GM19467 (cell line): Measurements from ENCODE around the gene CFAP107.
"Not testable (repeated sequence)": the region's sequence is repeated elsewhere in the genome, so short reads cannot be mapped to it uniquely, and the experiment has no call there.

Experiments
- ATAC-seq: cut with Tn5 transposase; IDR thresholded peaks from one replicate; pipeline ENCODE4 v1.9.1; 2021; ENCODE audit warnings: mild to moderate bottlenecking, moderate library complexity; ENCODE audit not compliant: unreplicated experiment

The CFAP107 gene

DNA sequence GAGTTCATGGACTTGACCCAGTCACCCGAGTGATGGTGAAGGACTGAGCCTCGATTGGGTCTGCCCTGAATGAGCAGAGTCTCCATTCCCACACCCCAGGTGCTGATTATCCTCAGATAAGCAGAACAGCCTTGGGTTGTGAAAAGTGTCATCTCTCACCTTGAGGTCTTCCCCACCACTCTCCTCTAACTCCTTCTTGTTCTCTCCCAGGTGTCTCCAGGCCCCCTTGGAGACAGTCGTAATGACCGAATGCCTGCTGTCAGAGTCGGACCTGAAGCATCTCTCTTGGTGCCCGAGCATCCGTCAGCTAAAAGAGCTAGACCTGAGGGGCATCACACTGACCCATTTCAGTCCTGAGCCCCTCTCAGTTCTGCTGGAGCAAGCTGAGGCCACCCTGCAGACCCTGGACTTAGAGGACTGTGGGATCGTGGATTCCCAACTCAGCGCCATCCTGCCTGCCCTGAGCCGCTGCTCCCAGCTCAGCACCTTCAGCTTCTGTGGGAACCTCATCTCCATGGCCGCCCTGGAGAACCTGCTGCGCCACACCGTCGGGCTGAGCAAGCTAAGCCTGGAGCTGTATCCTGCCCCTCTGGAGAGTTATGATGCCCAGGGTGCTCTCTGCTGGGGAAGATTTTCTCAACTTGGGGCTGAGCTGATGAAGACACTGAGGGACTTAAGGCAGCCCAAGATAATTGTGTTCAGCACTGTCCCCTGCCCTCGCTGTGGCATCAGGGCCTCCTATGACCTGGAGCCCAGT lies 31.0 kb downstream of the CFAP107 start:
- no peak for ATAC-seq

DNA sequence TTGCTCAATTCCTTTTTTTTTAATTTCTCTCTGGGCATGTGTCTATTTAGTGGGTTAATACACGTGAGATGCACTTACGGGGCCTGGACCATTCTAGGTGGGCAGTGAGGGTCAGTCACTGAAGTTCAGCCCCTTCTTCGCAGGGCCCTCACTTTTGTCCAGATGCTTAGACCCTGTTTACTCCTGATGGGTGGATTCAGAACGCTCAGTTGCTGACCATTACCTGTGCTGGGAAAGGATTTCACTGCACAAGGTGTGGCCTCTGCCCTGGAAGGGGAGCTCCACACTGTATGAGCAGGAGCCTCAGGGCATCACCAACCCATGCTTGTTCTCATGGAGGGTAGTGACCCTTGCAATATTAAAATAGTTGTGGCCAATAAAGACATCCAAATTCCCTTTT lies 32.1 kb downstream of the CFAP107 start:
- ATAC-seq: no peak

GRCh38 chr1:12778907-12779306 lies 32.9 kb downstream of the CFAP107 start:
- no peak for ATAC-seq

- not testable (repeated sequence) for ATAC-seq
Measured at GRCh38 chr1:12781488-12781887, 35.5 kb downstream of the CFAP107 start.

DNA sequence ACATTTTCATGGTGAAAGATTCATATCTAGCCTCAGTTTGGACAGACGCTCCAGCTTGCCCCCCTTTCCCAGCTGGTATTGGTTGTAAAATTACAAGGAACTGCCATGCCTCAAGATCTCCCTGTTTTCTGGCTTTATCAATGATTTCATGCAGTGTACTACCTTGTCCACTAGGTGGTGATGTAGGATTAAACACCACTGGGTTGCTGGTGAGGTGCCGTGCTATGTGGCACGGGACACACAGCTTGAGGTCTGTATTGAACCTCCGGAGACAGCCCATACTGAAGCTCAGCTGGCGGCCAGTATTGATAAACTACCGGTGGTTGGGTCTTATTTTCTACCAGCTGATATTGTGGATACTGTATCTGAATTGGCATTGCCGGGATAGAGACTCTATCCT lies 37.8 kb downstream of the CFAP107 start:
- ATAC-seq: not testable (repeated sequence)

DNA sequence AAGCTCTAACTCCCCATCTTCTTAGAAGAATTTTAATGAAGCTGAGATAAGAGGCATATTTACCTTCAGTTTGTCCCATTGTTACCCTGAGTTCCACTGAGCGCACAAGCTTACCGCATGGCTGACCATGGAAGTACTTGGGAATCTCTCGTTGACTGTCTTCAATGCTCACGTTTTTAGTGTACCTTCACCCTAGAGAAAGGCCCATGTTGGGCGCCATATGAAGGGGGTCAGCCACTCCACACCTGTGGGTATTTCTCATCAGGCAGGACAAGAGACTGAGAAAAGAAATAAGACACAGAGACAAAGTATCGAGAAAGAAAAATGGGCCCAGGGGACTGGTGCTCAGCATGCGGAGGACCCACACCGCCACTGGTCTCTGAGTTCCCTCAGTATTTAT lies 38.7 kb downstream of the CFAP107 start:
- not testable (repeated sequence) for ATAC-seq

GRCh38 chr1:12791097-12791496 lies 45.1 kb downstream of the CFAP107 start, which contains the start of gene PRAMEF1:
PRAMEF1 (plus strand) TSS chr1:12791397; CDS start chr1:12793228, 1,831 bp downstream.
- ATAC-seq: not testable (repeated sequence)

- ATAC-seq: no peak
Measured at GRCh38 chr1:12798911-12799310, 52.9 kb downstream of the CFAP107 start.

- no peak for ATAC-seq
Measured at GRCh38 chr1:12799730-12800129, 53.7 kb downstream of the CFAP107 start.

GRCh38 chr1:12809933-12810332 lies 63.9 kb downstream of the CFAP107 start:
- ATAC-seq: no peak

DNA sequence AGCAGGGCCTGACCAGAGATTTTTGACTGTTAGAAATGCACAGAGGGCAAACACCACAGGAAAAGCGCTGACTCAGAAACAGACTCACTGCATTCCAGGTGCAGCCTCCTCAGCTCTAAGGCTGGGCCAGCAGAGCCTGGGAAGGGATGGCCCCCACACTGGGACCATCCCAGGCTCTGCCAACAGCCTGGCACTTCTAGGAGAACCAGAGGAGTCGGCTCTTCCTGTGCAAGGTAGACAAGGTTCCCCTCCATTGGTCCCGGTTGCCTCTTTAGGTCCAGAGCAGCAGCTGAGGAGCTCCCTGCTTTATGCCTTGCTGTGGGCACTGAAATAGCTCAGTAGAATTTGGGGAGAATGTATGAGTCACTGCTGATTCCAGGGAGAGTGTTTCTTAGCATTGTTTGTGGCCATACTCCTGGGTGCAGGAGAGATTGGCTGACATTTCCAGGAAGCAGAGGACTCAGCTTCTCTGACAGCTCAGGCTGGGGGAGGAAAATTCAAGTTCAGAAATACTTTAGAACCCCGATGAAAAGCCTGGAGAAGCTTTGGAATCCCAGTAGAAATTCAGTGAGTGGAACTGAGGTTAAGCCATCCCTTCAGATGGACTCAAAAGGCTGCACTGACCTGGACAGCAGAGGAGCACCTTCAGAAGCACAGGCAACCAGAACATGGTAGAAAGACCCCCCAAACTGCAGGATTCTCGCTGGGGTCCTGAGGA lies 64.8 kb downstream of the CFAP107 start:
- ATAC-seq: no peak

DNA sequence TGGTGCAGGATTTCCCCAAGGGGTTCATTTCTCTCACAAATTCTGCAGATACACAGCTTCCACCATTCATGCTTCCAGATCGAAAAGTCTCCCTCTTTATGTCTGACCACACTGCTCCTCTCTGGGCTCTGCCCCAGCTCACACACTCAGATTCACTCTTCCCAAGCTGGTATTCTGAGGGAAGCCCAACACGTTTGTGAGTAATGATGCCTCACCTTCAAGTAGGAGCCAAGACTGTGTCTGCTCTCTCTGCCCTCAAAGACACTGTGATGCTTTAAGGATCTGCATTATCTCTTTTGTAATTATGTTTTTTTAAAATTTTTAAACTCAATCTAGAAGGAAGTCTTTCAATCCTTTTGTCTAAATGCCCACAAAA lies 65.4 kb downstream of the CFAP107 start:
- ATAC-seq: no peak
